Endothelial cell (in vitro differentiated cells): Measurements from ENCODE around the gene RNF125. TPM values are rescaled to one million over a fixed set of nuclear protein-coding genes. Genes with fewer than 3 reads are reported as not detected.
"Not testable (repeated sequence)": the region's sequence is repeated elsewhere in the genome, so short reads cannot be mapped to it uniquely, and the experiment has no call there.

Source experiments
- DNase-seq: peaks from one replicate; pipeline ENCODE4 v3.0.0; 2021; ENCODE audit warnings: low spot score
- H3K27ac Mint-ChIP-seq: one replicate; pipeline ENCODE4 v1.8.0; 2021; ENCODE audit warnings: mixed read lengths, inconsistent platforms; ENCODE audit not compliant: unreplicated experiment
- H3K27me3 Mint-ChIP-seq: one replicate; pipeline ENCODE4 v1.8.0; 2021; ENCODE audit warnings: mild to moderate bottlenecking, moderate library complexity, mixed read lengths, inconsistent platforms; ENCODE audit not compliant: unreplicated experiment
- H3K36me3 Mint-ChIP-seq: one replicate; pipeline ENCODE4 v1.8.0; 2021; ENCODE audit warnings: mild to moderate bottlenecking, low read depth, mixed read lengths, inconsistent platforms; ENCODE audit not compliant: unreplicated experiment
- H3K4me1 Mint-ChIP-seq: one replicate; pipeline ENCODE4 v1.8.0; 2021; ENCODE audit warnings: mild to moderate bottlenecking, mixed read lengths, inconsistent platforms; ENCODE audit not compliant: unreplicated experiment
- H3K4me3 Mint-ChIP-seq: one replicate; pipeline ENCODE4 v1.8.0; 2021; ENCODE audit warnings: mild to moderate bottlenecking, mixed read lengths, inconsistent platforms; ENCODE audit not compliant: unreplicated experiment
- H3K9me3 Mint-ChIP-seq: one replicate; pipeline ENCODE4 v1.8.0; 2021; ENCODE audit warnings: mixed read lengths, inconsistent platforms; ENCODE audit not compliant: unreplicated experiment
- total RNA-seq: library from RNA; stranded (reverse); fragmentation: NEBNext Ultra II Directional; extraction: Animal tissue kit (Norgen Biotek cat#: 25700); gene quantifications from one replicate; pipeline ENCODE4 v1.2.1, GENCODE V29; 2021; ENCODE audit not compliant: unreplicated experiment
- TF ChIP-seq, protein P1 (sequence below): fragments of 200-600 bp; sonication (generic); IDR thresholded peaks from one replicate; pipeline ENCODE4 v1.5.0; 2021; ENCODE audit warnings: antibody characterized with exemption; ENCODE audit not compliant: unreplicated experiment

Gene RNF125
- total RNA-seq, 1 donor from 2014 or later = 5.2 TPM

DNA sequence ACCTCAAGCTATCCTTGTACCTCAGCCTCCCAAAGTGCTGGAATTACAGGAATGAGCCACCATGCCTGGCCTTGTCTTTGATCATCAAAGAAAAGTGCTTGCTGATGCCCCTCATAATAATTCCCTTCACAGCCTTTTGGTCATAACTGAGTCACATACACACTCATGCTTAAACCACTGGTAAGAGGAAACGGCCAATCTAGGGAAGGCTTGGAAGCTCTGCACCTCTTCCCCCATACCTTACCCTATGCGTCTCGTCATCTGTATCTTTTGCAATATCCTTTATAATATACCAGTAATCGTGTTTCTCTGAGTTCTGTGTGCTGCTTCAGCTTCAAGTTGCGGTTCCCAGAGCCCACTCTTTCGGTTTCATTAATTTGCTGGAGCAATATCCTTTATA is 68.3 kb downstream of the RNF125 start:
- Mint-ChIP-seq H3K27ac (no peak overlapping the region), H3K4me3 (no peak overlapping the region), H3K9me3 (no peaks in the 10 kb centered on the region), H3K4me1 (peaks cover 13% of the 10 kb centered on the region), H3K27me3 (peaks cover 2% of the 10 kb centered on the region), H3K36me3 (no peaks in the 10 kb centered on the region)
- TF ChIP-seq, protein P1, sequence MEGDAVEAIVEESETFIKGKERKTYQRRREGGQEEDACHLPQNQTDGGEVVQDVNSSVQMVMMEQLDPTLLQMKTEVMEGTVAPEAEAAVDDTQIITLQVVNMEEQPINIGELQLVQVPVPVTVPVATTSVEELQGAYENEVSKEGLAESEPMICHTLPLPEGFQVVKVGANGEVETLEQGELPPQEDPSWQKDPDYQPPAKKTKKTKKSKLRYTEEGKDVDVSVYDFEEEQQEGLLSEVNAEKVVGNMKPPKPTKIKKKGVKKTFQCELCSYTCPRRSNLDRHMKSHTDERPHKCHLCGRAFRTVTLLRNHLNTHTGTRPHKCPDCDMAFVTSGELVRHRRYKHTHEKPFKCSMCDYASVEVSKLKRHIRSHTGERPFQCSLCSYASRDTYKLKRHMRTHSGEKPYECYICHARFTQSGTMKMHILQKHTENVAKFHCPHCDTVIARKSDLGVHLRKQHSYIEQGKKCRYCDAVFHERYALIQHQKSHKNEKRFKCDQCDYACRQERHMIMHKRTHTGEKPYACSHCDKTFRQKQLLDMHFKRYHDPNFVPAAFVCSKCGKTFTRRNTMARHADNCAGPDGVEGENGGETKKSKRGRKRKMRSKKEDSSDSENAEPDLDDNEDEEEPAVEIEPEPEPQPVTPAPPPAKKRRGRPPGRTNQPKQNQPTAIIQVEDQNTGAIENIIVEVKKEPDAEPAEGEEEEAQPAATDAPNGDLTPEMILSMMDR = no peak
- no peak for DNase-seq

DNA sequence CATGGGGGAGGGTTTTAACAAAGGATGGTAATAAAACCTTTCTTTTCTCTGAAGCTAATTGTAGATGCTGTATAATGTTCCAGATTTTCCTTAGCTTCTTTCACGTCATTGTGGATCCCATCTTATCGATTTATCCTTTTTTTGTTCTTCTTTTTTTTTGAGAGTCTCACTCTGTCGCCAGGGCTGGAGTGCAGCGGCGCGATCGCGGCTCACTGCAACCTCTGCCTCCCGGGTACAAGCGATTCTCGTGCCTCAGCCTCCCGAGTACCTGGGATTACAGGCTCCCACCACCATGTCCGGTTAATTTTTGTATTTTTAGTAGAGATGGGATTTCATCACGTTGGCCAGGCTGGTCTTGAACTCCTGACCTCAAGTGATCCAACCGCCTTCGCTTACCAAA is 72.2 kb downstream of the RNF125 start:
- H3K27ac Mint-ChIP-seq = not testable (repeated sequence)

DNA sequence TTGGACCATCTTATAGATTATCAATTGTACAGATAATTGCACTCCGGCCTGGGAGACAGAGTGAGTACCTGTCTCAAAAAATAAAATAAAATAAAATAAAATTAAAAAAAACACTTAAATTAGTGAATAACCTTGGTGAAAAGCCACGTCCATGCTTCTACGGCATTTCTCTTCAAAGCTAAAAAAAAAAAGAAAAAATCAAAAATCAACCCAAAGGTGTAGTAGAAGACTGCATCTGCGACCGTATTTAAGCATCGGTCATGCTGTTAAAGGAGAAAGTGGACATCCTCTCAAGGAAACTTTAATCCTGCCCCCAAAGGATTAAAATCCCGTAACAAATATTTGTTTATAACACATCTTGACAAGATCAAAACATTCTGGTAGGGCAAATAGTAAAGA is 72.7 kb downstream of the RNF125 start:
- DNase-seq = no peak
- Mint-ChIP-seq H3K4me1 (peaks cover 14% of the 10 kb centered on the region), H3K9me3 (no peaks in the 10 kb centered on the region), H3K36me3 (peaks cover 8% of the 10 kb centered on the region), H3K27ac (peak overlapping the region; percentile 96), H3K4me3 (peak overlapping the region; percentile 89), H3K27me3 (peaks cover 8% of the 10 kb centered on the region)
- TF ChIP-seq, protein P1 = no peak

More for the DNA sequence above, 72.2 kb downstream of the RNF125 start:
- not testable (repeated sequence) for H3K4me3 Mint-ChIP-seq, H3K9me3 Mint-ChIP-seq, DNase-seq, H3K27me3 Mint-ChIP-seq, H3K36me3 Mint-ChIP-seq
- H3K4me1 Mint-ChIP-seq = peaks cover 14% of the 10 kb centered on the region

DNA sequence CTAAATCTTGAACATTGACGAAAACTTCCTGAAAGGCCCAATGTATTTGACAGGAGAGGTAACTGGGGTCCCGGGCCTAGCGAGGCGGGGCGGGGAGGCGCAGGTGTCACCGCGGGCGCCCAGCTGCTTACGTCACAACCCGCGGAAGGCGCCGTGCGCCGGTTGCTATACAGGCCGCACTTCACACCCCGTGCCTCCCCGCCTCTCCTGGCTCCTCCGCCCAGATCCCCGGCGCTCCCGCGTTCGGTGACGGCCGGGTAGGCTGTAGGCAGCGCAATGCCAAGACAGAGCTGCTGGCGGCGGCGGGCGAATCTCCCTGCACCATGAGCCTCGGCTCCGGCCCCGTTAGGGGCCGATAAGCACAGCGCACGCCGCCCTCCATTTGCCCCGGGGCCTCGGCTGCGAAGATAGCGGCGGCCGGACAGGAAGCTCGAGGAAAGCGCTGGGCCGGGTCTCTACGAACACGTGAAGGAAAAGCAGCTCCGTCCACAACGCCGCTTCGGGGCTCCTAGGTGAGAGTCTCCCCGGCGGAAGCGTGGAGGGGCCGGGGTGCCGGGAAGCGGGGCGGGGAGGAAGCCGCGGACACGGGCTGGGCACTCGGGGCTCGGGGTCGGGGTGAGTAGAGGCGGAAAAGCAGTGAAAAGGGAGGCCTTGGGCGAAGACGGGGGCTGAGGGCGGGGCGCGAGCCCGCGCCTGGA is 73.2 kb downstream of the RNF125 start, which contains the start of gene RNF138:
Gene RNF138 (plus strand): TSS at position 151 of the 698 bp plus-strand sequence. CDS start 903 bp downstream, outside the sequence.
- Mint-ChIP-seq H3K27me3 (peaks cover 8% of the 10 kb centered on the region), H3K27ac (peak within 1 kb of the TSS; percentile 96), H3K4me3 (peak within 1 kb of the TSS; percentile 94)

DNA sequence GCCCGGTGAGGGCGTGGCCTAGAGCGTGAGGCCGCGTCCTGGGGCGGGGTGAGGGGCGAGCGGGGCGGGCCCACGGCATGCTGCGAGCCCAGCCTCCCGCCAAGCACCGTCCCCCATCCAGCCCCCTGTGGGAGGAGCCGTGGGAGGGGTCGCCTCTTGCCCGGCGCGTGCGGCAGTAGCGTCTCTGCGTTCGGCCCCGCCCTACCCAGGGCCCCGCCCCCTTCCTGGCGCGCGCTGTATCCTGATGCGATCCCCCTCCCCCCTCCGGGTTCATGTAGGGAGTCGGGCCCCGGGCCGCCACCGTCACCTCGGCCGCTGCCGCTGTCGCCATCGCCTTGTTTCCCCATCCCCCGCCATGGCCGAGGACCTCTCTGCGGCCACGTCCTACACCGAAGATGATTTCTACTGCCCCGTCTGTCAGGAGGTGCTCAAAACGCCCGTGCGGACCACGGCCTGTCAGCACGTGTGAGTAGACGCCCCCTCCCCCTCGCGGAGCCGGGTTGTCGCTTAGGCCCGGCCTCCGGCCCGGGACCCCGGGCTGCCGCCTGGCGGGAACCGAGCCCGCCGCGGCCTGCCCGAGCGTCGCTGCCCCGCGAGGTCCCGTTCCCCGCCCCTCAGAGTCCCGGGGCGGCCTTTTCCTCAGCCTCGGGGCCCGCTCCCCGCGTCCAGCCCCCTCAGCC is 73.9 kb downstream of the RNF125 start:
- Mint-ChIP-seq H3K36me3 (peaks cover 8% of the 10 kb centered on the region), H3K4me1 (peaks cover 14% of the 10 kb centered on the region), H3K4me3 (peak overlapping the region; percentile 94), H3K9me3 (no peaks in the 10 kb centered on the region), H3K27me3 (peaks cover 8% of the 10 kb centered on the region), H3K27ac (peak overlapping the region; percentile 96)
- TF ChIP-seq, protein P1 = no peak
- DNase-seq = peak; percentile 100

More for the DNA sequence above, 73.2 kb downstream of the RNF125 start, which contains the start of gene RNF138:
- H3K36me3 Mint-ChIP-seq = peaks cover 8% of the 10 kb centered on the region
- H3K9me3 Mint-ChIP-seq = no peaks in the 10 kb centered on the region
- peak; percentile 81 for DNase-seq
- TF ChIP-seq, protein P1 = no peak
- H3K4me1 Mint-ChIP-seq = peaks cover 14% of the 10 kb centered on the region
